ENCODE results near the gene RAI1.

DNA sequence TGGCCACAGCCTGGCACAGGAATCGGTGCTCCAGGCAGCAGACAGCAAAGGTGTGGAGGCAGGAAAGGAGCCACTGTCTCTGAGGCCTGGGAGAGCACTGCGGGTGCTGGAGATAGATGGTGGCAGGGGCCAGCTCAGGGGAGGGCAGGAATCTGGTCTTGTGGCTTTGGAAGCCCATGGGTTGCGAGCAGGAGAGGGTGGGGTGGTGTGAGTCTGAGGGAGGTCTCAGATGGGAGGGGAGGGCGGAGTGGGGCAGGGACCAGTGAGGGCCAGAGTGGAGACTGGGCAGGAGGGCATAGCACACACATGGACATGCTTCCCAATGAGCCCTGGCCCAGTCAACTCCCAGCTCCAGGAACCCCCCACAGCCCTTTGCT is 85.5 kb downstream of the RAI1 start:
- TF ChIP-seq POLR2AphosphoS5 (IDR thresholded peaks at IDR 0.05; ENCODE audit: low read depth, low read length) (no peak), POLR2A (IDR thresholded peaks at IDR 0.05; ENCODE audit: low read depth, low read length) (no peak)
